ENCODE measurements around the gene C11orf68. TPM values are rescaled to one million over a fixed set of nuclear protein-coding genes. Genes with fewer than 3 reads are reported as not detected.

C11orf68 gene
- total RNA-seq, 1 donor from 2014 or later: 34.6 TPM

GRCh38 chr11:65958774-65959420, 40.0 kb upstream of the C11orf68 start:
- Mint-ChIP-seq H3K27me3 (ENCODE audit: low read depth, unreplicated experiment) (peaks cover 2% of the 10 kb centered on the region), H3K4me3 (ENCODE audit: unreplicated experiment) (no peak overlapping the region), H3K4me1 (ENCODE audit: low read depth, unreplicated experiment) (peaks cover 11% of the 10 kb centered on the region), H3K27ac (ENCODE audit: unreplicated experiment) (no peak overlapping the region), H3K36me3 (ENCODE audit: low read depth, unreplicated experiment) (no peaks in the 10 kb centered on the region), H3K9me3 (ENCODE audit: unreplicated experiment) (no peaks in the 10 kb centered on the region)
- no peak overlapping the region for H3K4me3 ChIP-seq (ENCODE audit: insufficient read depth, low read depth, low read length)
- TF ChIP-seq EZH2 (IDR thresholded peaks at IDR 0.05; ENCODE audit: insufficient read depth, low read length) (no peak), CTCF (IDR thresholded peaks at IDR 0.05; ENCODE audit: insufficient read depth, low read depth, low read length) (no peak)
- H4K20me1 ChIP-seq (ENCODE audit: insufficient read depth, low read length): peaks cover 17% of the 10 kb centered on the region
- DNase-seq (ENCODE audit: low read depth) (no peak), FAIRE-seq (no peak)
- no peaks in the 10 kb centered on the region for H3K36me3 ChIP-seq (ENCODE audit: insufficient read depth, low read length)
- no peak overlapping the region for H3K9ac ChIP-seq (ENCODE audit: low read length)
- H2AFZ ChIP-seq (ENCODE audit: low read depth, low read length): no peak overlapping the region
- peaks cover 24% of the 10 kb centered on the region for H3K79me2 ChIP-seq (ENCODE audit: insufficient read depth, low read length)
- H3K4me2 ChIP-seq (ENCODE audit: low read length): no peak overlapping the region
- H3K27ac ChIP-seq (ENCODE audit: low read depth, low read length): no peak overlapping the region
- no peaks in the 10 kb centered on the region for H3K9me3 ChIP-seq (ENCODE audit: insufficient read depth, low read depth, low read length)
- H3K27me3 ChIP-seq (ENCODE audit: insufficient read depth, low read length): no peaks in the 10 kb centered on the region
- H3K4me1 ChIP-seq (ENCODE audit: insufficient read depth, low read length): peaks cover 13% of the 10 kb centered on the region

- H3K9ac ChIP-seq (ENCODE audit: low read length): no peak overlapping the region
- no peaks in the 10 kb centered on the region for H3K27me3 ChIP-seq (ENCODE audit: insufficient read depth, low read length)
- H3K27ac ChIP-seq (ENCODE audit: low read depth, low read length): no peak overlapping the region
- peaks cover 12% of the 10 kb centered on the region for H4K20me1 ChIP-seq (ENCODE audit: insufficient read depth, low read length)
- H3K36me3 Mint-ChIP-seq (ENCODE audit: low read depth, unreplicated experiment): no peaks in the 10 kb centered on the region
- H3K79me2 ChIP-seq (ENCODE audit: insufficient read depth, low read length): peaks cover 18% of the 10 kb centered on the region
- H3K4me1 ChIP-seq (ENCODE audit: insufficient read depth, low read length): peaks cover 12% of the 10 kb centered on the region
- H3K4me3 ChIP-seq (ENCODE audit: insufficient read depth, low read depth, low read length): no peak overlapping the region
- H3K9me3 ChIP-seq (ENCODE audit: insufficient read depth, low read depth, low read length): no peaks in the 10 kb centered on the region
- H3K27me3 Mint-ChIP-seq (ENCODE audit: low read depth, unreplicated experiment): peaks cover 2% of the 10 kb centered on the region
- H3K4me3 Mint-ChIP-seq (ENCODE audit: unreplicated experiment): peak overlapping the region; percentile 8
- no peak for FAIRE-seq
- no peak overlapping the region for H3K27ac Mint-ChIP-seq (ENCODE audit: unreplicated experiment)
- H3K4me2 ChIP-seq (ENCODE audit: low read length): no peak overlapping the region
- TF ChIP-seq EZH2 (IDR thresholded peaks at IDR 0.05; ENCODE audit: insufficient read depth, low read length) (no peak), CTCF (IDR thresholded peaks at IDR 0.05; ENCODE audit: insufficient read depth, low read depth, low read length) (no peak)
- no peak for DNase-seq (ENCODE audit: low read depth)
- H3K36me3 ChIP-seq (ENCODE audit: insufficient read depth, low read length): no peaks in the 10 kb centered on the region
- H2AFZ ChIP-seq (ENCODE audit: low read depth, low read length): no peak overlapping the region
- peaks cover 11% of the 10 kb centered on the region for H3K4me1 Mint-ChIP-seq (ENCODE audit: low read depth, unreplicated experiment)
- no peaks in the 10 kb centered on the region for H3K9me3 Mint-ChIP-seq (ENCODE audit: unreplicated experiment)
Observed at GRCh38 chr11:65958291-65958690, 39.4 kb upstream of the C11orf68 start.

GRCh38 chr11:65954771-65955170, 35.9 kb upstream of the C11orf68 start:
- H3K4me2 ChIP-seq (ENCODE audit: low read length): no peak overlapping the region
- no peak for DNase-seq (ENCODE audit: low read depth)
- Mint-ChIP-seq H3K27ac (ENCODE audit: unreplicated experiment) (no peak overlapping the region), H3K4me3 (ENCODE audit: unreplicated experiment) (no peak overlapping the region), H3K36me3 (ENCODE audit: low read depth, unreplicated experiment) (no peaks in the 10 kb centered on the region), H3K9me3 (ENCODE audit: unreplicated experiment) (no peaks in the 10 kb centered on the region), H3K4me1 (ENCODE audit: low read depth, unreplicated experiment) (no peaks in the 10 kb centered on the region), H3K27me3 (ENCODE audit: low read depth, unreplicated experiment) (peaks cover 2% of the 10 kb centered on the region)
- no peaks in the 10 kb centered on the region for H3K79me2 ChIP-seq (ENCODE audit: insufficient read depth, low read length)
- no peak overlapping the region for H3K4me3 ChIP-seq (ENCODE audit: insufficient read depth, low read depth, low read length)
- H3K27me3 ChIP-seq (ENCODE audit: insufficient read depth, low read length): no peaks in the 10 kb centered on the region
- no peaks in the 10 kb centered on the region for H3K36me3 ChIP-seq (ENCODE audit: insufficient read depth, low read length)
- no peak overlapping the region for H3K9ac ChIP-seq (ENCODE audit: low read length)
- no peak for FAIRE-seq
- H3K9me3 ChIP-seq (ENCODE audit: insufficient read depth, low read depth, low read length): no peaks in the 10 kb centered on the region
- no peak overlapping the region for H3K27ac ChIP-seq (ENCODE audit: low read depth, low read length)
- no peaks in the 10 kb centered on the region for H4K20me1 ChIP-seq (ENCODE audit: insufficient read depth, low read length)
- H2AFZ ChIP-seq (ENCODE audit: low read depth, low read length): no peak overlapping the region
- TF ChIP-seq CTCF (IDR thresholded peaks at IDR 0.05; ENCODE audit: insufficient read depth, low read depth, low read length): no peak
- no peak for TF ChIP-seq EZH2 (IDR thresholded peaks at IDR 0.05; ENCODE audit: insufficient read depth, low read length)
- H3K4me1 ChIP-seq (ENCODE audit: insufficient read depth, low read length): no peaks in the 10 kb centered on the region
